Stimulated activated CD4-positive, alpha-beta T cell treated with anti-CD3 and anti-CD28 coated beads, TNF-alpha, amount 100 ng/mL, for 48 hours (primary cell): ENCODE results near the gene FER.

Source experiments
- DNase-seq, 3 donors: peaks; one replicate each; pipeline ENCODE4 v3.0.0-alpha.2; 2020; ENCODE audit warnings: low read depth in 3 of 3

FER gene

GRCh38 chr5:109173036-109173794, 425.5 kb downstream of the FER start:
- DNase-seq: no peak

- no peak for DNase-seq
These were observed 429.5 kb downstream of the FER start for GRCh38 chr5:109177227-109177626.

- no peak for DNase-seq
These were observed 430.1 kb downstream of the FER start for GRCh38 chr5:109177782-109178181.

- no peak for DNase-seq
These were observed 433.0 kb downstream of the FER start for GRCh38 chr5:109180668-109181067.

- DNase-seq: no peak
These were observed 439.1 kb downstream of the FER start for GRCh38 chr5:109186759-109187158.

- DNase-seq: no peak
These were observed 443.5 kb downstream of the FER start for GRCh38 chr5:109191153-109191558.

GRCh38 chr5:109192027-109192426, 444.3 kb downstream of the FER start:
- DNase-seq: no peak

GRCh38 chr5:109192555-109193281, 445.0 kb downstream of the FER start:
- no peak for DNase-seq

GRCh38 chr5:109195667-109196066, 448.0 kb downstream of the FER start:
- DNase-seq: no peak

GRCh38 chr5:109196087-109196822, 448.6 kb downstream of the FER start:
- no peak for DNase-seq

- no peak for DNase-seq
These were observed 449.1 kb downstream of the FER start for GRCh38 chr5:109196823-109197160.

GRCh38 chr5:109199289-109199688, 451.6 kb downstream of the FER start:
- DNase-seq: no peak

GRCh38 chr5:109199799-109200620, 452.3 kb downstream of the FER start:
- no peak for DNase-seq

- DNase-seq: no peak
These were observed 467.3 kb downstream of the FER start for GRCh38 chr5:109215040-109215439.

GRCh38 chr5:109218818-109219217, 471.1 kb downstream of the FER start:
- DNase-seq: no peak

- no peak for DNase-seq
These were observed 475.8 kb downstream of the FER start for GRCh38 chr5:109223531-109223930.

GRCh38 chr5:109224276-109224882, 476.7 kb downstream of the FER start:
- DNase-seq: no peak

- no peak for DNase-seq
These were observed 478.3 kb downstream of the FER start for GRCh38 chr5:109225716-109226625.

GRCh38 chr5:109230369-109230768, 482.7 kb downstream of the FER start:
- DNase-seq: no peak

GRCh38 chr5:109231331-109231730, 483.6 kb downstream of the FER start:
- no peak for DNase-seq
